GM23338 (cell line): Measurements from ENCODE around the gene LRBA. TPM values are rescaled to one million over a fixed set of nuclear protein-coding genes. Genes with fewer than 3 reads are reported as not detected.

Experiments used
- ATAC-seq: fragments of 200-7000 bp; cut with Tn5 transposase; 3 replicates; pipeline ENCODE4 v1.9.1; 2020
- DNase-seq: peaks from one replicate; pipeline ENCODE4 v3.0.0-alpha.2; 2015; ENCODE audit warnings: low spot score
- H2AFZ ChIP-seq: fragments of 200-600 bp; sonication (generic); 2 replicates; pipeline ENCODE4 v1.8.0; 2016; ENCODE audit warnings: antibody characterized with exemption, mild to moderate bottlenecking, moderate library complexity
- H3F3A ChIP-seq: fragments of 200-600 bp; sonication (generic); replicated peaks from 2 replicates; pipeline ENCODE4 v1.8.0; 2017; ENCODE audit warnings: antibody characterized with exemption, mixed run types, low read depth
- H3K27ac ChIP-seq: fragments of 200-600 bp; sonication (generic); 2 replicates; pipeline ENCODE4 v1.6.1; 2016; ENCODE audit warnings: low read depth
- H3K27me3 ChIP-seq: fragments of 200-600 bp; sonication (generic); 2 replicates; pipeline ENCODE4 v1.8.0; 2016; ENCODE audit warnings: mild to moderate bottlenecking, mixed run types, moderate library complexity; ENCODE audit not compliant: insufficient read depth
- H3K36me3 ChIP-seq: fragments of 200-600 bp; sonication (generic); 2 replicates; pipeline ENCODE4 v1.8.0; 2016; ENCODE audit warnings: mild to moderate bottlenecking; ENCODE audit not compliant: insufficient read depth
- H3K4me1 ChIP-seq: fragments of 200-600 bp; sonication (generic); 2 replicates; pipeline ENCODE4 v1.8.0; 2016; ENCODE audit warnings: mild to moderate bottlenecking, moderate library complexity; ENCODE audit not compliant: insufficient read depth
- H3K4me2 ChIP-seq: fragments of 200-600 bp; sonication (generic); 2 replicates; pipeline ENCODE4 v1.7.1; 2017; ENCODE audit warnings: mixed run types
- H3K4me3 ChIP-seq: fragments of 200-600 bp; sonication (generic); 2 replicates; pipeline ENCODE4 v1.6.1; 2016; ENCODE audit warnings: mixed run types
- H3K79me2 ChIP-seq: fragments of 200-600 bp; sonication (generic); replicated peaks from 2 replicates; pipeline ENCODE4 v1.8.0; 2017; ENCODE audit warnings: mild to moderate bottlenecking; ENCODE audit not compliant: insufficient read depth
- H3K9me2 ChIP-seq: fragments of 200-600 bp; sonication (generic); 2 replicates; pipeline ENCODE4 v1.8.0; 2017; ENCODE audit not compliant: insufficient read depth
- H4K20me1 ChIP-seq: fragments of 200-600 bp; sonication (generic); replicated peaks from 2 replicates; pipeline ENCODE4 v1.8.0; 2017; ENCODE audit warnings: mild to moderate bottlenecking; ENCODE audit not compliant: insufficient read depth
- H3K27ac Mint-ChIP-seq: 2 replicates; pipeline ENCODE4 v1.8.0; 2020; ENCODE audit warnings: inconsistent platforms, mild to moderate bottlenecking, moderate library complexity, mixed read lengths
- H3K27me3 Mint-ChIP-seq: 3 replicates; pipeline ENCODE4 v1.8.0; 2022; ENCODE audit warnings: low read depth, mild to moderate bottlenecking, moderate library complexity, mixed read lengths, inconsistent platforms; ENCODE audit not compliant: insufficient read depth, poor library complexity
- H3K36me3 Mint-ChIP-seq: 3 replicates; pipeline ENCODE4 v1.8.0; 2021; ENCODE audit warnings: low read depth, mild to moderate bottlenecking, inconsistent platforms, moderate library complexity, mixed read lengths
- H3K4me1 Mint-ChIP-seq: 3 replicates; pipeline ENCODE4 v1.8.0; 2020; ENCODE audit warnings: mild to moderate bottlenecking, inconsistent platforms, mixed read lengths
- H3K4me3 Mint-ChIP-seq: 3 replicates; pipeline ENCODE4 v1.8.0; 2021; ENCODE audit warnings: moderate library complexity, mild to moderate bottlenecking, inconsistent platforms, mixed read lengths
- H3K9me3 Mint-ChIP-seq: 3 replicates; pipeline ENCODE4 v1.8.0; 2020; ENCODE audit warnings: moderate library complexity, mild to moderate bottlenecking, inconsistent platforms, mixed read lengths
- CTCF ChIP-seq, 2 experiments: fragments of 200-600 bp in 1 of 2; sonication (generic) in 1 of 2; conservative IDR thresholded peaks; 2 replicates each; pipeline versions ENCODE4 v1.5.1 to v1.6.1; 2016 to 2017; ENCODE audit warnings: antibody characterized with exemption in 2 of 2, low read depth in 2 of 2, mild to moderate bottlenecking in 2 of 2, moderate library complexity in 1 of 2
- EZH2 ChIP-seq: fragments of 200-600 bp; sonication (generic); IDR thresholded peaks from one replicate; pipeline ENCODE4 v1.8.0; 2017; ENCODE audit warnings: antibody characterized with exemption, mild to moderate bottlenecking, low read depth; ENCODE audit not compliant: unreplicated experiment
- EZH2phosphoT487 ChIP-seq: fragments of 200-600 bp; sonication (generic); IDR thresholded peaks from one replicate; pipeline ENCODE4 v1.8.1; 2018; ENCODE audit warnings: antibody characterized with exemption; ENCODE audit not compliant: unreplicated experiment
- JUNB ChIP-seq: IDR thresholded peaks from one replicate; pipeline ENCODE4 v1.6.1; 2016; ENCODE audit warnings: antibody characterized with exemption; ENCODE audit not compliant: unreplicated experiment
- NANOG ChIP-seq: IDR thresholded peaks from 2 replicates; pipeline ENCODE4 v1.6.1; 2016; ENCODE audit warnings: antibody characterized with exemption, borderline replicate concordance
- POLR2AphosphoS5 ChIP-seq: IDR thresholded peaks from 2 replicates; pipeline ENCODE4 v1.6.1; 2016; ENCODE audit warnings: antibody characterized with exemption, low read depth
- STAT1 ChIP-seq: IDR thresholded peaks from one replicate; pipeline ENCODE4 v1.6.1; 2016; ENCODE audit warnings: antibody characterized with exemption; ENCODE audit not compliant: unreplicated experiment
- ZNF114 ChIP-seq: fragments of 250-450 bp; sonication (Bioruptor Pico); IDR thresholded peaks from 2 replicates; pipeline ENCODE4 v1.5.0; 2020; ENCODE audit warnings: mild to moderate bottlenecking, moderate library complexity
- ZNF331 ChIP-seq: fragments of 250-450 bp; sonication (Bioruptor Pico); IDR thresholded peaks from 2 replicates; pipeline ENCODE4 v1.5.0; 2020; ENCODE audit warnings: low read depth, mild to moderate bottlenecking, moderate library complexity
- polyA plus RNA-seq: library from polyadenylated mRNA; unstranded; fragments of >200 nt; fragmentation: Nextera tagmentation; extraction: Ambion mirVana; gene quantifications from 2 replicates; pipeline ENCODE4 v1.2.1, GENCODE V29; 2016
- total RNA-seq: library from RNA; depleted of rRNA; stranded (reverse); fragments of >200 nt; shearing (Covaris generic); gene quantifications from 2 replicates; pipeline ENCODE4 v1.2.3, GENCODE V29; 2014
- TF ChIP-seq, protein P1 (sequence below): IDR thresholded peaks from one replicate; pipeline ENCODE4 v1.6.1; 2018; ENCODE audit warnings: antibody characterized with exemption; ENCODE audit not compliant: unreplicated experiment
- TF ChIP-seq, protein P2 (sequence below): fragments of 250-450 bp; sonication (Bioruptor Pico); IDR thresholded peaks from 2 replicates; pipeline ENCODE4 v1.5.0; 2020; ENCODE audit warnings: mild to moderate bottlenecking, moderate library complexity

The LRBA gene
- total and polyA plus RNA-seq, 2 experiments from 2014 or later, result 23.3 to 126 TPM

DNA sequence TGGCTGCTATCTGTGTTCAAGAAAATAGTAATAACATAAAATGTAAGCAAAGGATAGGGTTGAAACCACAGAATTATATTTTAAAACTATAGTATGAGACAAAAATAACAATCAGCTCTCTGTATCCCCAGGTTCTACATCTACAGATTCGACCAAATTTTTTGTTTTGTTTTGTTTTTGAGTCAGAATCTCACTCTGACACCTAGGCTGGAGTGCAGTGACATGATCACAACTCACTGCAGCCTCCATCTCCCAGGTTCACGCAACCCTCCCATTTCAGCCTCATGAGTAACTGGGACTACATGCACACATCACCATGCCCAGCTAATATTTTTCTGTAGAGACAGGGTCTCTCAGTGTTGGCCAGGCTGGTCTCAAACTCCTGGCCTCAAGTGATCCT, 319.9 kb downstream of the LRBA start (continued):
- TF ChIP-seq, protein P1, sequence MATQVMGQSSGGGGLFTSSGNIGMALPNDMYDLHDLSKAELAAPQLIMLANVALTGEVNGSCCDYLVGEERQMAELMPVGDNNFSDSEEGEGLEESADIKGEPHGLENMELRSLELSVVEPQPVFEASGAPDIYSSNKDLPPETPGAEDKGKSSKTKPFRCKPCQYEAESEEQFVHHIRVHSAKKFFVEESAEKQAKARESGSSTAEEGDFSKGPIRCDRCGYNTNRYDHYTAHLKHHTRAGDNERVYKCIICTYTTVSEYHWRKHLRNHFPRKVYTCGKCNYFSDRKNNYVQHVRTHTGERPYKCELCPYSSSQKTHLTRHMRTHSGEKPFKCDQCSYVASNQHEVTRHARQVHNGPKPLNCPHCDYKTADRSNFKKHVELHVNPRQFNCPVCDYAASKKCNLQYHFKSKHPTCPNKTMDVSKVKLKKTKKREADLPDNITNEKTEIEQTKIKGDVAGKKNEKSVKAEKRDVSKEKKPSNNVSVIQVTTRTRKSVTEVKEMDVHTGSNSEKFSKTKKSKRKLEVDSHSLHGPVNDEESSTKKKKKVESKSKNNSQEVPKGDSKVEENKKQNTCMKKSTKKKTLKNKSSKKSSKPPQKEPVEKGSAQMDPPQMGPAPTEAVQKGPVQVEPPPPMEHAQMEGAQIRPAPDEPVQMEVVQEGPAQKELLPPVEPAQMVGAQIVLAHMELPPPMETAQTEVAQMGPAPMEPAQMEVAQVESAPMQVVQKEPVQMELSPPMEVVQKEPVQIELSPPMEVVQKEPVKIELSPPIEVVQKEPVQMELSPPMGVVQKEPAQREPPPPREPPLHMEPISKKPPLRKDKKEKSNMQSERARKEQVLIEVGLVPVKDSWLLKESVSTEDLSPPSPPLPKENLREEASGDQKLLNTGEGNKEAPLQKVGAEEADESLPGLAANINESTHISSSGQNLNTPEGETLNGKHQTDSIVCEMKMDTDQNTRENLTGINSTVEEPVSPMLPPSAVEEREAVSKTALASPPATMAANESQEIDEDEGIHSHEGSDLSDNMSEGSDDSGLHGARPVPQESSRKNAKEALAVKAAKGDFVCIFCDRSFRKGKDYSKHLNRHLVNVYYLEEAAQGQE, result no peak
- TF ChIP-seq JUNB (no peak), ZNF331 (CRISPR knock-in tag) (no peak), ZNF114 (CRISPR knock-in tag) (no peak), EZH2 (no peak), EZH2phosphoT487 (no peak)

DNA sequence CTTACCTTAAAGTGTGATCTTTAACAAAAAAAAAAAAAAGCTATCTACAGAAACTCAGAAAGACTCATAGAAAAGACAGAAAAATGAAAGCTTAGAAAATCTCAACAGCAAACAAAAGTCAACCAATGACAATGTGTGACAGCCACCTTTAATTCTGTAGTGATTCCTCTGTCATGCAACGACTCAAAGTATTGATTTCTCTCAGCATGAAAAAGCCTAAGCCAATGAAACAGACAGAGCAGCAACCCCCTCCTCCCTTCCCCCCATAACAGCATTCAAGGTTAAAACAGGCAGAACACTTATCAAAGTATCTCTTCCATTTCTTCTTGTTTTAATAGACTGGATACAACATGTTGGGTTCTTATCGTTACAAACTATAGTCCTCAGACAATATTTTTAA, 320.6 kb downstream of the LRBA start:
- no peaks in the 10 kb centered on the region for H3K27me3 ChIP-seq
- H3K27ac Mint-ChIP-seq, result peak overlapping the region; percentile 42; the same call in 1 of the 2 replicates
- H3K4me2 ChIP-seq, result peak overlapping the region; percentile 8
- H2AFZ ChIP-seq, result no peak overlapping the region
- ATAC-seq, result peak; percentile 67
- H3K4me3 ChIP-seq, result no peak overlapping the region
- H3K79me2 ChIP-seq, result no peaks in the 10 kb centered on the region; the same call in 1 of the 2 replicates
- no peaks in the 10 kb centered on the region for H3K9me2 ChIP-seq
- peaks cover 2% of the 10 kb centered on the region; the same call in 2 of the 3 replicates for H3K36me3 Mint-ChIP-seq
- no peaks in the 10 kb centered on the region for H4K20me1 ChIP-seq
- H3K27ac ChIP-seq, result no peak overlapping the region
- H3F3A ChIP-seq, result no peaks in the 10 kb centered on the region
- H3K4me1 Mint-ChIP-seq, result peaks cover 12% of the 10 kb centered on the region
- no peaks in the 10 kb centered on the region for H3K36me3 ChIP-seq
- no peaks in the 10 kb centered on the region for H3K9me3 Mint-ChIP-seq
- DNase-seq, result peak; percentile 24
- H3K27me3 Mint-ChIP-seq, result peaks cover 2% of the 10 kb centered on the region
- peaks cover 18% of the 10 kb centered on the region for H3K4me1 ChIP-seq
- no peak overlapping the region for H3K4me3 Mint-ChIP-seq
- TF ChIP-seq STAT1 (no peak), CTCF (conservative IDR thresholded peaks at IDR 0.05; ENCODE audit: low read depth in 2 of 2) (no peak), ZNF331 (CRISPR knock-in tag) (no peak), NANOG (no peak), EZH2 (no peak), JUNB (no peak), POLR2AphosphoS5 (no peak), EZH2phosphoT487 (no peak)
- TF ChIP-seq, protein P2, sequence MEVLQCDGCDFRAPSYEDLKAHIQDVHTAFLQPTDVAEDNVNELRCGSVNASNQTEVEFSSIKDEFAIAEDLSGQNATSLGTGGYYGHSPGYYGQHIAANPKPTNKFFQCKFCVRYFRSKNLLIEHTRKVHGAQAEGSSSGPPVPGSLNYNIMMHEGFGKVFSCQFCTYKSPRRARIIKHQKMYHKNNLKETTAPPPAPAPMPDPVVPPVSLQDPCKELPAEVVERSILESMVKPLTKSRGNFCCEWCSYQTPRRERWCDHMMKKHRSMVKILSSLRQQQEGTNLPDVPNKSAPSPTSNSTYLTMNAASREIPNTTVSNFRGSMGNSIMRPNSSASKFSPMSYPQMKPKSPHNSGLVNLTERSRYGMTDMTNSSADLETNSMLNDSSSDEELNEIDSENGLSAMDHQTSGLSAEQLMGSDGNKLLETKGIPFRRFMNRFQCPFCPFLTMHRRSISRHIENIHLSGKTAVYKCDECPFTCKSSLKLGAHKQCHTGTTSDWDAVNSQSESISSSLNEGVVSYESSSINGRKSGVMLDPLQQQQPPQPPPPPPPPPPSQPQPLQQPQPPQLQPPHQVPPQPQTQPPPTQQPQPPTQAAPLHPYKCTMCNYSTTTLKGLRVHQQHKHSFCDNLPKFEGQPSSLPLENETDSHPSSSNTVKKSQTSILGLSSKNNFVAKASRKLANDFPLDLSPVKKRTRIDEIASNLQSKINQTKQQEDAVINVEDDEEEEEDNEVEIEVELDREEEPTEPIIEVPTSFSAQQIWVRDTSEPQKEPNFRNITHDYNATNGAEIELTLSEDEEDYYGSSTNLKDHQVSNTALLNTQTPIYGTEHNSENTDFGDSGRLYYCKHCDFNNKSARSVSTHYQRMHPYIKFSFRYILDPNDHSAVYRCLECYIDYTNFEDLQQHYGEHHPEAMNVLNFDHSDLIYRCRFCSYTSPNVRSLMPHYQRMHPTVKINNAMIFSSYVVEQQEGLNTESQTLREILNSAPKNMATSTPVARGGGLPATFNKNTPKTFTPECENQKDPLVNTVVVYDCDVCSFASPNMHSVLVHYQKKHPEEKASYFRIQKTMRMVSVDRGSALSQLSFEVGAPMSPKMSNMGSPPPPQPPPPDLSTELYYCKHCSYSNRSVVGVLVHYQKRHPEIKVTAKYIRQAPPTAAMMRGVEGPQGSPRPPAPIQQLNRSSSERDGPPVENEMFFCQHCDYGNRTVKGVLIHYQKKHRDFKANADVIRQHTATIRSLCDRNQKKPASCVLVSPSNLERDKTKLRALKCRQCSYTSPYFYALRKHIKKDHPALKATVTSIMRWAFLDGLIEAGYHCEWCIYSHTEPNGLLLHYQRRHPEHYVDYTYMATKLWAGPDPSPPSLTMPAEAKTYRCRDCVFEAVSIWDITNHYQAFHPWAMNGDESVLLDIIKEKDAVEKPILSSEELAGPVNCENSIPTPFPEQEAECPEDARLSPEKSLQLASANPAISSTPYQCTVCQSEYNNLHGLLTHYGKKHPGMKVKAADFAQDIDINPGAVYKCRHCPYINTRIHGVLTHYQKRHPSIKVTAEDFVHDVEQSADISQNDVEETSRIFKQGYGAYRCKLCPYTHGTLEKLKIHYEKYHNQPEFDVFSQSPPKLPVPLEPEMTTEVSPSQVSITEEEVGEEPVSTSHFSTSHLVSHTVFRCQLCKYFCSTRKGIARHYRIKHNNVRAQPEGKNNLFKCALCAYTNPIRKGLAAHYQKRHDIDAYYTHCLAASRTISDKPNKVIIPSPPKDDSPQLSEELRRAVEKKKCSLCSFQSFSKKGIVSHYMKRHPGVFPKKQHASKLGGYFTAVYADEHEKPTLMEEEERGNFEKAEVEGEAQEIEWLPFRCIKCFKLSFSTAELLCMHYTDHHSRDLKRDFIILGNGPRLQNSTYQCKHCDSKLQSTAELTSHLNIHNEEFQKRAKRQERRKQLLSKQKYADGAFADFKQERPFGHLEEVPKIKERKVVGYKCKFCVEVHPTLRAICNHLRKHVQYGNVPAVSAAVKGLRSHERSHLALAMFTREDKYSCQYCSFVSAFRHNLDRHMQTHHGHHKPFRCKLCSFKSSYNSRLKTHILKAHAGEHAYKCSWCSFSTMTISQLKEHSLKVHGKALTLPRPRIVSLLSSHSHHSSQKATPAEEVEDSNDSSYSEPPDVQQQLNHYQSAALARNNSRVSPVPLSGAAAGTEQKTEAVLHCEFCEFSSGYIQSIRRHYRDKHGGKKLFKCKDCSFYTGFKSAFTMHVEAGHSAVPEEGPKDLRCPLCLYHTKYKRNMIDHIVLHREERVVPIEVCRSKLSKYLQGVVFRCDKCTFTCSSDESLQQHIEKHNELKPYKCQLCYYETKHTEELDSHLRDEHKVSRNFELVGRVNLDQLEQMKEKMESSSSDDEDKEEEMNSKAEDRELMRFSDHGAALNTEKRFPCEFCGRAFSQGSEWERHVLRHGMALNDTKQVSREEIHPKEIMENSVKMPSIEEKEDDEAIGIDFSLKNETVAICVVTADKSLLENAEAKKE (CRISPR knock-in tag), result no peak
